SK-N-MC (cell line): ENCODE measurements around the gene SDR9C7.

Experiments
- EZH2 ChIP-seq: fragments of 200-600 bp; sonication (generic); IDR thresholded peaks from one replicate; pipeline ENCODE4 v1.6.1; 2017; ENCODE audit warnings: antibody characterized with exemption
- FOXP2 ChIP-seq: optimal IDR thresholded peaks from 2 replicates; pipeline ENCODE3; 2011; ENCODE audit warnings: mild to moderate bottlenecking, moderate library complexity; ENCODE audit not compliant: insufficient read depth; ENCODE audit errors: extremely low read length, control extremely low read depth
- POLR2AphosphoS5 ChIP-seq: IDR thresholded peaks from 2 replicates; pipeline ENCODE4 v1.6.1; 2012; ENCODE audit warnings: mild to moderate bottlenecking, low read depth, low read length, borderline replicate concordance

GRCh38 chr12:56897844-56898361 lies 36.3 kb downstream of the SDR9C7 start:
- TF ChIP-seq POLR2AphosphoS5 (no peak), EZH2 (no peak), FOXP2 (no peak)
